Osteocyte (in vitro differentiated cells): ENCODE results near the gene FOXC1. TPM values are rescaled to one million over a fixed set of nuclear protein-coding genes. Genes with fewer than 3 reads are reported as not detected.

Source experiments
- DNase-seq: peaks from one replicate; pipeline ENCODE4 v3.0.0; 2021; ENCODE audit warnings: mixed read lengths; ENCODE audit not compliant: unreplicated experiment; ENCODE audit errors: extremely low spot score
- H3K27ac Mint-ChIP-seq: one replicate; pipeline ENCODE4 v1.8.0; 2021; ENCODE audit warnings: mild to moderate bottlenecking, mixed read lengths; ENCODE audit not compliant: unreplicated experiment
- H3K27me3 Mint-ChIP-seq: one replicate; pipeline ENCODE4 v1.8.0; 2021; ENCODE audit warnings: mixed read lengths; ENCODE audit not compliant: unreplicated experiment
- H3K36me3 Mint-ChIP-seq: one replicate; pipeline ENCODE4 v1.8.0; 2021; ENCODE audit warnings: mixed read lengths; ENCODE audit not compliant: unreplicated experiment
- H3K4me1 Mint-ChIP-seq: one replicate; pipeline ENCODE4 v1.8.0; 2021; ENCODE audit warnings: mixed read lengths; ENCODE audit not compliant: unreplicated experiment
- H3K4me3 Mint-ChIP-seq: one replicate; pipeline ENCODE4 v1.8.0; 2021; ENCODE audit warnings: mild to moderate bottlenecking, moderate library complexity, mixed read lengths; ENCODE audit not compliant: unreplicated experiment
- H3K9me3 Mint-ChIP-seq: one replicate; pipeline ENCODE4 v1.8.0; 2021; ENCODE audit warnings: mixed read lengths; ENCODE audit not compliant: unreplicated experiment
- total RNA-seq: library from RNA; stranded (reverse); gene quantifications from 2 replicates; pipeline ENCODE4 v1.2.1, GENCODE V29; 2021
- TF ChIP-seq, protein P1 (sequence below): fragments of 200-600 bp; sonication (generic); IDR thresholded peaks from 2 replicates; pipeline ENCODE4 v1.5.0; 2021; ENCODE audit warnings: antibody characterized with exemption, mild to moderate bottlenecking, moderate library complexity

Gene FOXC1
- total RNA-seq, 1 donor from 2014 or later: 106 TPM

GRCh38 chr6:1579096-1579495, 30.6 kb upstream of the FOXC1 start:
- peak; percentile 27 for DNase-seq
- TF ChIP-seq, protein P1, sequence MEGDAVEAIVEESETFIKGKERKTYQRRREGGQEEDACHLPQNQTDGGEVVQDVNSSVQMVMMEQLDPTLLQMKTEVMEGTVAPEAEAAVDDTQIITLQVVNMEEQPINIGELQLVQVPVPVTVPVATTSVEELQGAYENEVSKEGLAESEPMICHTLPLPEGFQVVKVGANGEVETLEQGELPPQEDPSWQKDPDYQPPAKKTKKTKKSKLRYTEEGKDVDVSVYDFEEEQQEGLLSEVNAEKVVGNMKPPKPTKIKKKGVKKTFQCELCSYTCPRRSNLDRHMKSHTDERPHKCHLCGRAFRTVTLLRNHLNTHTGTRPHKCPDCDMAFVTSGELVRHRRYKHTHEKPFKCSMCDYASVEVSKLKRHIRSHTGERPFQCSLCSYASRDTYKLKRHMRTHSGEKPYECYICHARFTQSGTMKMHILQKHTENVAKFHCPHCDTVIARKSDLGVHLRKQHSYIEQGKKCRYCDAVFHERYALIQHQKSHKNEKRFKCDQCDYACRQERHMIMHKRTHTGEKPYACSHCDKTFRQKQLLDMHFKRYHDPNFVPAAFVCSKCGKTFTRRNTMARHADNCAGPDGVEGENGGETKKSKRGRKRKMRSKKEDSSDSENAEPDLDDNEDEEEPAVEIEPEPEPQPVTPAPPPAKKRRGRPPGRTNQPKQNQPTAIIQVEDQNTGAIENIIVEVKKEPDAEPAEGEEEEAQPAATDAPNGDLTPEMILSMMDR: no peak
- Mint-ChIP-seq H3K27ac (no peak overlapping the region), H3K9me3 (peaks cover 7% of the 10 kb centered on the region), H3K27me3 (peaks cover 3% of the 10 kb centered on the region), H3K36me3 (no peaks in the 10 kb centered on the region), H3K4me1 (peaks cover 12% of the 10 kb centered on the region), H3K4me3 (no peak overlapping the region)

DNA sequence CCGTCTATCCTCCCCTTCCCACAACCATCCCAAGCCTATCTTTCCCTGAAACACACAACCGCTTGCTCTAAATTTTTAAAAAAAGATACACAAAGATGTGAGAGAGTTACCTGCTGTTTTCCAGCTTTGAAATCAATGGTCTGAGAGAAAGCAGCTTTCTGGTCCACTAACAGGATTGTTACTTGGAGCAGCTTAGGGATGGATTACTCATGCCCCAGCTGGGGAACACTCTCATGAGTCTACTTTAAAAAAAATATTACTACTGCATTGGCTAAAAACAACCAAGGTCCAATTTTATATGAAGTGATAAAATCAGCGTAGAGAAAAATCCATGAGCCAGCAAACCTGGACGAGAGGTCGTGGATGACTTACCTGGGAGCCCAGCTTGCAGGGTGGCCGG, 29.6 kb upstream of the FOXC1 start:
- TF ChIP-seq, protein P1: no peak
- no peaks in the 10 kb centered on the region for H3K36me3 Mint-ChIP-seq
- no peak overlapping the region for H3K27ac Mint-ChIP-seq
- H3K4me3 Mint-ChIP-seq: no peak overlapping the region
- peaks cover 11% of the 10 kb centered on the region for H3K4me1 Mint-ChIP-seq
- DNase-seq: no peak
- peaks cover 9% of the 10 kb centered on the region for H3K9me3 Mint-ChIP-seq
- peaks cover 5% of the 10 kb centered on the region for H3K27me3 Mint-ChIP-seq

DNA sequence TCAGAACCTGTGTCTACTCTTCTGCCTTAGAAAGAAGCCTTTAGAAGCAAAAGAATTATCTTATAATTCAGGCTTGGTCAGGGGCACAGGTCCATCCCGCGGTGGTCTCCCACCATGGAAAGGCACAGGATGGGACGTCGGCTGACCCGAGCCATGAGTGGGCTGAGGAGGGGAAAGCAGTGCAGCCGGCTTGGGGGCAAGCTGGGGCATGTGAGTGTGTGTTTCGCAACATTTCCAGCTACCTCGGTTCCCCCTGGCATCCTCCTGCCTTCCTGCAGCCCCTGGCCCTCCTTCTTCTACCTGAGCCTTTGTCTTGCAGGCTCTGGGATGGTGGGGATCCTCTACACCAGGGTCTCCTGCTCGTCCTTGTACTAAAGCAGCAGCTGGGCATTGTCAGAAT, 29.1 kb upstream of the FOXC1 start:
- TF ChIP-seq, protein P1: no peak
- Mint-ChIP-seq H3K27me3 (peaks cover 6% of the 10 kb centered on the region), H3K36me3 (no peaks in the 10 kb centered on the region), H3K4me1 (peaks cover 6% of the 10 kb centered on the region), H3K4me3 (no peak overlapping the region), H3K9me3 (peaks cover 9% of the 10 kb centered on the region), H3K27ac (no peak overlapping the region)
- no peak for DNase-seq

DNA sequence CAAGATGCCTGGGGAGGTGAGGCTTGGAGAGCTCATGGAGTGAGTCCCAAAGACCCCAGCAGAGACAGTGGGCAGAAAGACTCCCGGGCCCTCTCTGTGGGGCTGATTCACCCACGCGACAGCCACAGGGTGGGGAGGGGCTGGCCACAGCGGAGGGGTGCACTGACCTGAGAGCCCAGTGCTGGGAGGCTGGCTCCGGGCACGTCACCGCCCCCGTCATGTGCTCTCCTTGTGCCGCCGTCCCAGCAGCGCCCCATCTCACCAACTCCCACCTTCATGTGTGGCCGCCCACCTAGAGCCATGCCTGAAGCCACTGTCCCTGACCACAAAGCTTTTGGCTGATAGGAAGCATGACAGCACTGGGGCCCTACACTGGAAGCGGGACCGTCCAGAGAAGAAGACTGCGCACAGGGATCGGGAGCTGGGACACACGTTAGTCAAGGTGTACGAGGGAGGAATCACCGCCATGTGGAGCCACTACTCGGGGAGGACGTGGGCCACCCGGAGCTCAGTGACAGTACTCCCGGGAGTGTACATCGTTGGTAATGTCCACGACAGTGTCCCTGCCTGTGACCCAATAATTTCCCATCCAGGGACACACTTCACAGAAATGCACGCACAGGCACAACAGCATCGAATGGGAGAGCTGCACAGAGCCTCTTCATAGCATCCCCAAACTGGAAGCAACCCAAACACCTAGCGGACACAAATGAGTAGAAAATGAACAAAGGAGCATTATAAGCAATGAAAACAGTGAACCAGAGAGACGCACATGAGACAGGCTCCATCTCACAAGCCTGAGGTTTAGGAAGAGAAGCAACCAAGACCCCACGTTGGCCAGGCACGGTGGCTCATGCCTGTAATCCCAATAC, 28.4 kb upstream of the FOXC1 start:
- H3K4me3 Mint-ChIP-seq: no peak overlapping the region
- H3K27me3 Mint-ChIP-seq: peaks cover 11% of the 10 kb centered on the region
- H3K4me1 Mint-ChIP-seq: no peaks in the 10 kb centered on the region
- TF ChIP-seq, protein P1: no peak
- peaks cover 9% of the 10 kb centered on the region for H3K9me3 Mint-ChIP-seq
- no peaks in the 10 kb centered on the region for H3K36me3 Mint-ChIP-seq
- DNase-seq: peak; percentile 83
- H3K27ac Mint-ChIP-seq: no peak overlapping the region

DNA sequence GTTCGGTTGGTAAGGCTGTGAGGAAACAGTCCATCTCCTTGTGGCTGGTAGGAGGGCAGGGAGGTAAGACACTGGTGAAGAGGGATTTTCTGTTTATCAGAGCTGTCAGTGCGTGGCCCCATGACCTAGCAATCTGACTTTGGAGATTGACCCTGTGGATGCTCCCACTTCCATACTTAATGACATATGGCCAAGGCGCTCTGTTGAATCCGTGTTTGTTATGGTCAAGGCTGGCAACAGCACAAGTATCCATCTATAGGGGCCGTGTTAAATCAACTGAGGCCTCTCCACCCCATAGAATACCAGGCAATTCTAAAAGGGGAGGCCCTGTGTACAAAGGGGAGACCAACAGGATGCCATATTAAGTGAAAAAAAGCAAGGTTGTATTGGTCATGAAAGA, 25.6 kb upstream of the FOXC1 start:
- H3K4me3 Mint-ChIP-seq: no peak overlapping the region
- H3K36me3 Mint-ChIP-seq: no peaks in the 10 kb centered on the region
- H3K27me3 Mint-ChIP-seq: peaks cover 13% of the 10 kb centered on the region
- DNase-seq: peak; percentile 42
- no peak overlapping the region for H3K27ac Mint-ChIP-seq
- H3K9me3 Mint-ChIP-seq: peaks cover 9% of the 10 kb centered on the region
- no peaks in the 10 kb centered on the region for H3K4me1 Mint-ChIP-seq
- TF ChIP-seq, protein P1: no peak
